ENCODE results near the gene LCE3C. TPM values are rescaled to one million over a fixed set of nuclear protein-coding genes. Genes with fewer than 3 reads are reported as not detected.

The LCE3C gene, protein sequence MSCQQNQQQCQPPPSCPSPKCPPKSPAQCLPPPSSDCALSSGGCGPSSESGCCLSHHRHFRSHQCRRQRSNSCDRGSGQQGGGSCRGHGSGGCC
- polyA plus RNA-seq (0.20 to 0.34 TPM in 2 of 3 replicates, not detected in the other), polyA minus RNA-seq (not detected in 3 replicates)
- not detected for polyA plus RNA-seq (2011; ENCODE audit: low read depth)
- polyA plus RNA-seq (2011; cell fraction: cytosol; rRNA removed): not detected in 2 replicates
- polyA plus RNA-seq (2011; cell fraction: nucleus; rRNA removed): not detected in 2 replicates
- polyA plus RNA-seq (2012; ENCODE audit: low replicate concordance): 2.6 TPM in 1 of 2 replicates, not detected in the other
- not detected for polyA minus RNA-seq (2011; cell fraction: cytosol; rRNA and poly(A)+ RNA removed)
- polyA minus RNA-seq (2011; cell fraction: nucleus; rRNA and poly(A)+ RNA removed): not detected in 2 replicates

DNA sequence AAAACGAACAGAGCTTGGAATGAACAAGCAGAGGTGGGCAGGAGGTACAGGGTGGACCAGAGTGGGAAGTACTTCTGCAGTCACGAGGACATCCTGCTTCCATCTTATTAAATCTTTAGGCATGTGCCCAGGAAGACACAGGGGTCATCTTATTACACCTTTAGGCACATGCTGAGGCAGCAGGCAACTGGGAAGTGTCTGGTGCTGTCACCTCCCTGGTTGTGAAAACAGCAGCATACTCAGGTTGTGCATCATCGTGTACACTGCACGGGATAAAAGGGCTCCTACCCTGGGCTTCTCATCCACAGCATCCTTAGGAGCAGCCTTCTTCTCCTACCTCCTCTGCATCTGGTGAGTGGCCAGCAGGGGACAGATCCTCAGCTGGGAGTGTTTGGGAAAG, at the start of gene LCE3C:
Gene LCE3C (plus strand): TSS at position 301 of the 400 bp plus-strand sequence. CDS start 498 bp downstream, outside the sequence.
- dilution Hi-C loops (cut with MboI; ENCODE audit: extremely low pct_ligation_motif_present, low sequenced_read_pairs): no loop called here
- TF ChIP-seq, protein P1, sequence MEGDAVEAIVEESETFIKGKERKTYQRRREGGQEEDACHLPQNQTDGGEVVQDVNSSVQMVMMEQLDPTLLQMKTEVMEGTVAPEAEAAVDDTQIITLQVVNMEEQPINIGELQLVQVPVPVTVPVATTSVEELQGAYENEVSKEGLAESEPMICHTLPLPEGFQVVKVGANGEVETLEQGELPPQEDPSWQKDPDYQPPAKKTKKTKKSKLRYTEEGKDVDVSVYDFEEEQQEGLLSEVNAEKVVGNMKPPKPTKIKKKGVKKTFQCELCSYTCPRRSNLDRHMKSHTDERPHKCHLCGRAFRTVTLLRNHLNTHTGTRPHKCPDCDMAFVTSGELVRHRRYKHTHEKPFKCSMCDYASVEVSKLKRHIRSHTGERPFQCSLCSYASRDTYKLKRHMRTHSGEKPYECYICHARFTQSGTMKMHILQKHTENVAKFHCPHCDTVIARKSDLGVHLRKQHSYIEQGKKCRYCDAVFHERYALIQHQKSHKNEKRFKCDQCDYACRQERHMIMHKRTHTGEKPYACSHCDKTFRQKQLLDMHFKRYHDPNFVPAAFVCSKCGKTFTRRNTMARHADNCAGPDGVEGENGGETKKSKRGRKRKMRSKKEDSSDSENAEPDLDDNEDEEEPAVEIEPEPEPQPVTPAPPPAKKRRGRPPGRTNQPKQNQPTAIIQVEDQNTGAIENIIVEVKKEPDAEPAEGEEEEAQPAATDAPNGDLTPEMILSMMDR (optimal IDR thresholded peaks at IDR 0.05 in 1 of 3, IDR thresholded peaks at IDR 0.05 in 1 of 3, conservative IDR thresholded peaks at IDR 0.05 in 1 of 3; ENCODE audit: extremely low read depth in 1 of 3, insufficient read depth in 2 of 3, low read length in 3 of 3): no peak
- TF ChIP-seq EZH2 (IDR thresholded peaks at IDR 0.05; ENCODE audit: low read length): no peak

DNA sequence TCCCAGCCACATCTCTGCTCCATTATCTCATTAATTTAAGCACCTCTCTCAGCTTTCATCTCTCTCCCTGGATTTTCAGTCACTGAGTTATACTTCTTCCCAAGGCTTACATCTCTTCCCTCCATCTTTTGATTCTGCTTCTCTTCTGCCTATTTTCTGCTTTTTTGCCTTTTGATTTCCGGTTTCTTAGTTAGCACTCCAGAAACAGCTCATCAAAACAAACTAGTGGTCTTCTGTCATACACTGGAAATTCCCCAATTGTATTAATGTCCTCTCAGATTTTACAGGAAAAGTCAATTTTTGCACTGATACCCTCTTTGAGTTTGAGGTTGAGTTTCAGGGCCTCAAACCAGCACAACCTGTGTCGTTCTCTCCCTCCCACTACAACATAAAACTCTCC, 34.9 kb upstream of the LCE3C start:
- peaks cover 12% of the 10 kb centered on the region for H3K4me1 ChIP-seq (ENCODE audit: control insufficient read depth, extremely low read depth, insufficient read depth, low read length)
- dilution Hi-C loops (cut with MboI; ENCODE audit: extremely low pct_ligation_motif_present, low sequenced_read_pairs): no loop called here
- TF ChIP-seq EZH2 (IDR thresholded peaks at IDR 0.05; ENCODE audit: low read length): no peak
- TF ChIP-seq, protein P1 (optimal IDR thresholded peaks at IDR 0.05 in 1 of 3, IDR thresholded peaks at IDR 0.05 in 1 of 3, conservative IDR thresholded peaks at IDR 0.05 in 1 of 3; ENCODE audit: extremely low read depth in 1 of 3, insufficient read depth in 2 of 3, low read length in 3 of 3): no peak
- no peak overlapping the region for H3K4me2 ChIP-seq (ENCODE audit: control insufficient read depth, extremely low read depth, insufficient read depth, low read depth, low read length)
- no peaks in the 10 kb centered on the region for H3K27me3 ChIP-seq (ENCODE audit: control insufficient read depth, extremely low read depth, insufficient read depth, low read length)
- H3K36me3 ChIP-seq (ENCODE audit: control insufficient read depth in 2 of 2, extremely low read depth in 1 of 2, insufficient read depth in 2 of 2, low read length in 2 of 2): no peaks in the 10 kb centered on the region
- H3K9ac ChIP-seq (ENCODE audit: control insufficient read depth, extremely low read depth, insufficient read depth, low read length): no peak overlapping the region
- H3K27ac ChIP-seq (ENCODE audit: control insufficient read depth, insufficient read depth, low read length): no peak overlapping the region
- DNase-seq (ENCODE audit: low read depth, low spot score) (no peak), FAIRE-seq (no peak)
- no peaks in the 10 kb centered on the region for H4K20me1 ChIP-seq (ENCODE audit: control insufficient read depth, extremely low read depth, insufficient read depth, low read length)
- no peaks in the 10 kb centered on the region for H3K79me2 ChIP-seq (ENCODE audit: control insufficient read depth, insufficient read depth, low read length)
- no peak overlapping the region for H2AFZ ChIP-seq (ENCODE audit: control insufficient read depth, low read length)
- H3K9me3 ChIP-seq (ENCODE audit: control insufficient read depth, low read depth, low read length): peaks cover 2% of the 10 kb centered on the region
- no peaks in the 10 kb centered on the region for H3K9me1 ChIP-seq (ENCODE audit: control insufficient read depth, extremely low read depth, insufficient read depth, low read length)
- no peak overlapping the region for H3K4me3 ChIP-seq (ENCODE audit: control insufficient read depth in 2 of 3, extremely low read depth in 1 of 3, insufficient read depth in 2 of 3, low read depth in 1 of 3, low read length in 3 of 3)

More for the DNA sequence above, at the start of gene LCE3C:
- Histone ChIP-seq H3K27me3 (ENCODE audit: control insufficient read depth, extremely low read depth, insufficient read depth, low read length) (no peaks in the 10 kb centered on the region), H3K9me1 (ENCODE audit: control insufficient read depth, extremely low read depth, insufficient read depth, low read length) (no peaks in the 10 kb centered on the region), H3K4me1 (ENCODE audit: control insufficient read depth, extremely low read depth, insufficient read depth, low read length) (no peaks in the 10 kb centered on the region), H2AFZ (ENCODE audit: control insufficient read depth, low read length) (no peak within 1 kb of the TSS), H3K79me2 (ENCODE audit: control insufficient read depth, insufficient read depth, low read length) (no peaks in the 10 kb centered on the region), H3K36me3 (ENCODE audit: control insufficient read depth in 2 of 2, extremely low read depth in 1 of 2, insufficient read depth in 2 of 2, low read length in 2 of 2) (no peaks in the 10 kb centered on the region), H3K4me2 (ENCODE audit: control insufficient read depth, extremely low read depth, insufficient read depth, low read depth, low read length) (no peak within 1 kb of the TSS), H3K4me3 (ENCODE audit: control insufficient read depth in 2 of 3, extremely low read depth in 1 of 3, insufficient read depth in 2 of 3, low read depth in 1 of 3, low read length in 3 of 3) (no peak within 1 kb of the TSS), H4K20me1 (ENCODE audit: control insufficient read depth, extremely low read depth, insufficient read depth, low read length) (no peaks in the 10 kb centered on the region), H3K27ac (ENCODE audit: control insufficient read depth, insufficient read depth, low read length) (no peak within 1 kb of the TSS), H3K9ac (ENCODE audit: control insufficient read depth, extremely low read depth, insufficient read depth, low read length) (no peak within 1 kb of the TSS), H3K9me3 (ENCODE audit: control insufficient read depth, low read depth, low read length) (no peaks in the 10 kb centered on the region)
- FAIRE-seq (no peak), DNase-seq (ENCODE audit: low read depth, low spot score) (no peak)

Measured in keratinocyte (primary cell).